ENCODE results near the gene AMHR2. TPM values are rescaled to one million over a fixed set of nuclear protein-coding genes. Genes with fewer than 3 reads are reported as not detected.

AMHR2 gene
- total and polyA plus RNA-seq, 4 donors = 0.26 TPM; not detected in 3

DNA sequence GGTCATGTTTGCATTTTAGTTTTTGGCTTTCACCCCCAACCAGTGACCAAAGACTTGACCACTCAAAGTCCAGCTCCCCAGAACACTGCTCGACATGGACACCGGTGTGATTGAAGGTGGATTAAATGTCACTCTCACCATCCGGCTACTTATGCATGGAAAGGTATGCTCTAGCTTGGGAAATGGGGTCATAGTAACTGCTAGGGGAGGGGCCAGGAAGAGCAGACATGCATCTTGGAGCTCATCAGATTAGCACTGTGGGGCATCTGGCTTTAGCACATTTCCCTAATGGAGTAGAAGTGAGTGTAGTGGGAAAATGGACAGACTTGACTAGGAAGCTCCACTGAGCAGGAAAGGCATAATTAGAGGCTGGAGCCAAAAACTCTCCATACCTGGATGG lies 31.1 kb downstream of the AMHR2 start:
- no peak overlapping the region for H3K4me3 ChIP-seq (ENCODE audit: low read length in 2 of 2)
- peaks cover 4 to 12% of the 10 kb centered on the region in 2 donors for H3K36me3 ChIP-seq (ENCODE audit: control insufficient read depth in 1 of 2, insufficient read depth in 2 of 2, low read length in 1 of 2)
- 51% methylated on average over 3 of the region's 3 CpGs for WGBS, 2 donors
- DNase-seq (no peak), ATAC-seq (ENCODE audit: low FRiP score) (no peak)
- H3K9me3 ChIP-seq (ENCODE audit: control insufficient read depth, low read length) = no peaks in the 10 kb centered on the region
- H3K27ac ChIP-seq (ENCODE audit: low read depth in 1 of 2, low read length in 2 of 2) = no peak overlapping the region
- intact Hi-C loops (cut with DNase I) = loop anchor here in 1 of 2 donors (5.0 kb wide), 1 partner anchor 33 kb away; no protein-coding TSS in a partner anchor
- H3K27me3 ChIP-seq (ENCODE audit: control insufficient read depth in 1 of 2, insufficient read depth in 2 of 2, low read length in 1 of 2) = no peaks in the 10 kb centered on the region
- peaks cover 3 to 5% of the 10 kb centered on the region in 2 donors for H3K4me1 ChIP-seq (ENCODE audit: control insufficient read depth in 1 of 2, insufficient read depth in 2 of 2, low read length in 2 of 2)

DNA sequence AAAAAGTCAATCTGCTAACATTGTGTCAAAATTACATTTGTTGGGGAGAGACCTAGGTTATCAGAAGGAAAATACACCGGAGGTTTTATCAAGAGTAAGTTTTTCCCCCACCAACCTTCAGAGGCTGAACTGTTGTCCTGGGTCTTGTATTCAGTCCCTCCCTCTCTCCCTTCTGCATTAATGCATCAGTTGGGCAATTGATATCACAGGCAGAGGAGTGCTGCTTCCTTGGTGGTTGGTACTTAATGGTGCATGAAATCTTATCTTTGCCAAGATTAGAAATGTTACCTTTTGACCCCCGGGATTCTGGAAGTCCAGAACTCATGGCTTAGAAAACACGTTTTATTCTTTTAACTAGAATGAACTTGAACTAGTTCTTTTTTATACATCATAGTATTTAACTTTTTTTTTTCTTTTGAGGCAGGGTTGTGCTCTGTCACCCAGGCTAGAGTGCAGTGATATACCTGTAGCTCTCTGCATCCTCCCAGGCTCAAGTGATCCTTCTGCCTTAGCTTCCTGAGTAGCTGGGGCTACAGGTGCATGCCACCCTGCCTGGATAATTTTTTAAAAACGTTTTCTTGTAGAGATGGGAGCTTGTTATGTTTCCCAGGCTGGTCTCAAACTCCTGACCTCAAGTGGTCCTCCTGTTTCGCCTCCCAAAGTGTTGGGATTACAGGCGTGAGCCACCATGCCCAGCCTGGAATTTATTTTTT lies 33.2 kb downstream of the AMHR2 start:
- no peaks in the 10 kb centered on the region for H3K9me3 ChIP-seq (ENCODE audit: control insufficient read depth, low read length)
- intact Hi-C loops (cut with DNase I) = no loop called here
- DNase-seq = no peak
- no peak overlapping the region for H3K27ac ChIP-seq (ENCODE audit: low read depth in 1 of 2, low read length in 2 of 2)
- no peak overlapping the region for H3K4me3 ChIP-seq (ENCODE audit: low read length in 2 of 2)
- H3K36me3 ChIP-seq (ENCODE audit: control insufficient read depth in 1 of 2, insufficient read depth in 2 of 2, low read length in 1 of 2) = peaks cover 4 to 17% of the 10 kb centered on the region in 2 donors
- no peak for ATAC-seq (ENCODE audit: low FRiP score)
- H3K4me1 ChIP-seq (ENCODE audit: control insufficient read depth in 1 of 2, insufficient read depth in 2 of 2, low read length in 2 of 2) = peaks cover 3 to 5% of the 10 kb centered on the region in 2 donors
- no peaks in the 10 kb centered on the region for H3K27me3 ChIP-seq (ENCODE audit: control insufficient read depth in 1 of 2, insufficient read depth in 2 of 2, low read length in 1 of 2)
- WGBS, 2 donors = 54% methylated on average over 6 of the region's 6 CpGs

DNA sequence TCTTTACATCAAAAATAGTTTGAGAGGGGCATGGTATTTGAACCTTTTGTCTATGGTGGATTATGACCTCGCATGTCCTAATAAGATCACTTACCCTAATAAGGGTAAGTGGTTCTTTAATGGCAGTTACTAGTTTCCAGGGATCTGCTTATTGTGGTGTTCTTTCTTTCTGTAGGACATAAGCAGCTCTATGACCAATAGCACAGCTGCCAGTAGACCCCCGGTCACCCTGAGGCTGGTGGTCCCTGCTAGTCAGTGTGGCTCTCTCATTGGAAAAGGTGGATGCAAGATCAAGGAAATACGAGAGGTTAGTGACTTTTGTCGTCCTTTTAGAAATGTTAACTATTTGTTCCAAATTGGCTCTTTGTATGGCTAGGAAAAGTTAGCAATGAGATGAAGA lies 35.4 kb downstream of the AMHR2 start:
- ATAC-seq (ENCODE audit: low FRiP score) (no peak), DNase-seq (no peak)
- H3K9me3 ChIP-seq (ENCODE audit: control insufficient read depth, low read length) = no peaks in the 10 kb centered on the region
- H3K36me3 ChIP-seq (ENCODE audit: control insufficient read depth in 1 of 2, insufficient read depth in 2 of 2, low read length in 1 of 2) = peaks cover 9 to 17% of the 10 kb centered on the region in 2 donors
- 53 to 59% methylated on average over 4 of the region's 4 CpGs for WGBS, 2 donors
- H3K27ac ChIP-seq (ENCODE audit: low read depth in 1 of 2, low read length in 2 of 2) = no peak overlapping the region
- intact Hi-C loops (cut with DNase I) = no loop called here
- H3K4me1 ChIP-seq (ENCODE audit: control insufficient read depth in 1 of 2, insufficient read depth in 2 of 2, low read length in 2 of 2) = peaks cover 0 to 3% of the 10 kb centered on the region in 2 donors
- H3K27me3 ChIP-seq (ENCODE audit: control insufficient read depth in 1 of 2, insufficient read depth in 2 of 2, low read length in 1 of 2) = no peaks in the 10 kb centered on the region
- H3K4me3 ChIP-seq (ENCODE audit: low read length in 2 of 2) = no peak overlapping the region

DNA sequence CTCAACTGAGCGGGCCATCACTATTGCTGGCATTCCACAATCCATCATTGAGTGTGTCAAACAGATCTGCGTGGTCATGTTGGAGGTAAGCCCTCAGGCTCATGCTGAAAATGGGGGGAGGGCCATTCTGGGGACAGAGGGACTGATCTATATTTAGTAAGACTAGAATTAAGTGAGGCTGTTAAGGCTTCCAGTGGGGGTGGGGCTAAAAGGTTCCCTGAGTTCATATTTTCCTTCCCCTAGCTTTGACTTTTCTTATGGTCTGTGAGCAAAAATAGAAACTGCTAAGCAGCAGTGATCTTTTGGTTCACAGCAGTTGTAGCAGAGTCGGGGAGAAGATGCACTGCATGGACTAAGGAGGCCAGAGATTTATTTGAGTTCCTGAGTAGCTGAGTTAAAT lies 37.4 kb downstream of the AMHR2 start:
- Histone ChIP-seq H3K9me3 (ENCODE audit: control insufficient read depth, low read length) (no peaks in the 10 kb centered on the region), H3K36me3 (ENCODE audit: control insufficient read depth in 1 of 2, insufficient read depth in 2 of 2, low read length in 1 of 2) (peaks cover 18% of the 10 kb centered on the region in 2 donors), H3K4me1 (ENCODE audit: control insufficient read depth in 1 of 2, insufficient read depth in 2 of 2, low read length in 2 of 2) (no peaks in the 10 kb centered on the region), H3K27ac (ENCODE audit: low read depth in 1 of 2, low read length in 2 of 2) (no peak overlapping the region), H3K4me3 (ENCODE audit: low read length in 2 of 2) (no peak overlapping the region), H3K27me3 (ENCODE audit: control insufficient read depth in 1 of 2, insufficient read depth in 2 of 2, low read length in 1 of 2) (no peaks in the 10 kb centered on the region)
- WGBS, 2 donors = 23 to 25% methylated on average over 3 of the region's 3 CpGs
- ATAC-seq (ENCODE audit: low FRiP score) (no peak), DNase-seq (no peak)
- intact Hi-C loops (cut with DNase I) = no loop called here

DNA sequence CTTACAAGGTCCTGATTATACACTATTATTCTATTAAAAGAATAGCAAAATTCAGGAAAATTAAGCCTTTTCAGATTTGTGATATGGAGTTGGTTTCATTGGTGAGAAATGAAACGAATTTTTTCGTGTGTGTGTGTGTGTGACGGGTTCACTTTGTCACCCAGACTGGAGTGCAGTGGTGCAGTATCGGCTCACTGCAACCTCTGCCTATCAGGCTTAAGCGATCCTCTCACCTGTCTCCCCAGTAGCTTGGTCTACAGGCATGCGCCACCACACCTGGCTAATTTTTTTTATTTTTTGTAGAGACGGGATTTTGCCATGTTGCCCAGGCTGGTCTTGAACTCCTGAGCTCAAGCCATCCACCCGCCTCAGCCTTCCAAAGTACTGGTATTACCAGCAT lies 37.9 kb downstream of the AMHR2 start:
- intact Hi-C loops (cut with DNase I) = no loop called here
- Histone ChIP-seq H3K4me1 (ENCODE audit: control insufficient read depth in 1 of 2, insufficient read depth in 2 of 2, low read length in 2 of 2) (no peaks in the 10 kb centered on the region), H3K4me3 (ENCODE audit: low read length in 2 of 2) (no peak overlapping the region), H3K9me3 (ENCODE audit: control insufficient read depth, low read length) (no peaks in the 10 kb centered on the region), H3K36me3 (ENCODE audit: control insufficient read depth in 1 of 2, insufficient read depth in 2 of 2, low read length in 1 of 2) (peaks cover 19 to 23% of the 10 kb centered on the region in 2 donors), H3K27ac (ENCODE audit: low read depth in 1 of 2, low read length in 2 of 2) (no peak overlapping the region), H3K27me3 (ENCODE audit: control insufficient read depth in 1 of 2, insufficient read depth in 2 of 2, low read length in 1 of 2) (no peaks in the 10 kb centered on the region)
- 77 to 78% methylated on average over 8 of the region's 8 CpGs for WGBS, 2 donors
- ATAC-seq (ENCODE audit: low FRiP score) (no peak), DNase-seq (no peak)

DNA sequence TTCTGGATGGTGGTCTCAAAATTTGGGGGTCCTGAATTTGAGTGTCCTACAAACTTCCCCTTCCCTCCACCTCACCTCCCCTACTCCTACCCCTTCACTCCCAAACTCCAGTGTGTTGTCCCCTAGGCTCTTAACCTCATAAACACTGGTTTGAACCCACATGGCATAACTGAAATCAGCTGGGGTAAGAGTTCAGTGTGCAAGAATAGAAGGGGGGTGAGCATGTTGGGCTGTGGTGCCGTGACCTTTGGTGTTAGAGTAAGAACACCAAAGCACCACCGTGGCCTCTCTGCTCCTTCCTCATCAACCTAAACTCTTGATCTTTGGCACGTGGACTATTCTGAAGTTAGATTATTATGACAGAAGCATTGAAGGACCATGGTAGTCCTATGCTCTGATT lies 39.3 kb downstream of the AMHR2 start:
- DNase-seq = no peak
- H3K27me3 ChIP-seq (ENCODE audit: control insufficient read depth in 1 of 2, insufficient read depth in 2 of 2, low read length in 1 of 2) = no peaks in the 10 kb centered on the region
- intact Hi-C loops (cut with DNase I) = no loop called here
- peaks cover 14 to 30% of the 10 kb centered on the region in 2 donors for H3K36me3 ChIP-seq (ENCODE audit: control insufficient read depth in 1 of 2, insufficient read depth in 2 of 2, low read length in 1 of 2)
- no peak overlapping the region for H3K27ac ChIP-seq (ENCODE audit: low read depth in 1 of 2, low read length in 2 of 2)
- H3K9me3 ChIP-seq (ENCODE audit: control insufficient read depth, low read length) = no peaks in the 10 kb centered on the region
- no peak for ATAC-seq (ENCODE audit: low FRiP score)
- no peaks in the 10 kb centered on the region for H3K4me1 ChIP-seq (ENCODE audit: control insufficient read depth in 1 of 2, insufficient read depth in 2 of 2, low read length in 2 of 2)
- H3K4me3 ChIP-seq (ENCODE audit: low read length in 2 of 2) = no peak overlapping the region
- 62 to 68% methylated on average over 3 of the region's 3 CpGs for WGBS, 2 donors

DNA sequence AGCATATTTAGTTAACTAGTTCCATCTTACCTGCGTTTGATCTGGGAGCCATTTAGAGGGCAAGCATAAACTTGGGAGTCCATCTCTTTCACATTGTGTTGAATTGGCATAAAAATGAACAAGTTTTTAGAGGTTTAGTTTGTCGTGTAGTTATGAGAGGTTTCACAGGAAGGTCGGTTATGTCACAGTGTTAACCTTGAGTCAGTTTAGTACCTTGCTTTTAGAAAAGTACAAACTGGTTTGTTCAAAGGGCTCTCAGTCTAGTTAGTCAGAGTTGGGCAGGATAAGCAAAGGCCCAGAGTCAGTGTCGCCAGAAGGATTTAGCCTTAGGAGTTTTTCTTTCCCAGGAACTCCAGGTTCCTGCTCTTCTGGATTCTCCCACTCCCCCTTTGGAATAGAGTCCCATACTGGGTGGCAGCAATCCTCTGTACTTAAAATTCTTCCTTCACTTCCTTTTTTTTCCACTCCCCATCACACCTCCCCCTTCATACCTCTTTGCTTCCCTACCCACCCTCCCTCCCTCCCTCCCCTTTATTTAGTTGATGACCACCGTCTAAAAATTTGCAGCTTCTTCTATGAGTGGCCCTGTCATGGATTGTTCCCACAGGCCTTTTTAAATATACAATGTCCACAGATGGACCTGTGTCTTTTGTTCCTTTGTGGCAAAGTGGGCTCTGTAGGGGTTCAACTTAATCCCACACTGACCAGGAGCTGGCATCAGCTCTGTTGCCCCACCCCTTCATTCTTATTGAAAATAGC lies 40.3 kb downstream of the AMHR2 start:
- peaks cover 16 to 30% of the 10 kb centered on the region in 2 donors for H3K36me3 ChIP-seq (ENCODE audit: control insufficient read depth in 1 of 2, insufficient read depth in 2 of 2, low read length in 1 of 2)
- H3K27me3 ChIP-seq (ENCODE audit: control insufficient read depth in 1 of 2, insufficient read depth in 2 of 2, low read length in 1 of 2) = no peaks in the 10 kb centered on the region
- H3K27ac ChIP-seq (ENCODE audit: low read depth in 1 of 2, low read length in 2 of 2) = no peak overlapping the region
- intact Hi-C loops (cut with DNase I) = no loop called here
- H3K9me3 ChIP-seq (ENCODE audit: control insufficient read depth, low read length) = no peaks in the 10 kb centered on the region
- no peak for ATAC-seq (ENCODE audit: low FRiP score)
- DNase-seq = no peak
- H3K4me1 ChIP-seq (ENCODE audit: control insufficient read depth in 1 of 2, insufficient read depth in 2 of 2, low read length in 2 of 2) = no peaks in the 10 kb centered on the region
- 49 to 53% methylated on average over 5 of the region's 5 CpGs for WGBS, 2 donors
- no peak overlapping the region for H3K4me3 ChIP-seq (ENCODE audit: low read length in 2 of 2)

DNA sequence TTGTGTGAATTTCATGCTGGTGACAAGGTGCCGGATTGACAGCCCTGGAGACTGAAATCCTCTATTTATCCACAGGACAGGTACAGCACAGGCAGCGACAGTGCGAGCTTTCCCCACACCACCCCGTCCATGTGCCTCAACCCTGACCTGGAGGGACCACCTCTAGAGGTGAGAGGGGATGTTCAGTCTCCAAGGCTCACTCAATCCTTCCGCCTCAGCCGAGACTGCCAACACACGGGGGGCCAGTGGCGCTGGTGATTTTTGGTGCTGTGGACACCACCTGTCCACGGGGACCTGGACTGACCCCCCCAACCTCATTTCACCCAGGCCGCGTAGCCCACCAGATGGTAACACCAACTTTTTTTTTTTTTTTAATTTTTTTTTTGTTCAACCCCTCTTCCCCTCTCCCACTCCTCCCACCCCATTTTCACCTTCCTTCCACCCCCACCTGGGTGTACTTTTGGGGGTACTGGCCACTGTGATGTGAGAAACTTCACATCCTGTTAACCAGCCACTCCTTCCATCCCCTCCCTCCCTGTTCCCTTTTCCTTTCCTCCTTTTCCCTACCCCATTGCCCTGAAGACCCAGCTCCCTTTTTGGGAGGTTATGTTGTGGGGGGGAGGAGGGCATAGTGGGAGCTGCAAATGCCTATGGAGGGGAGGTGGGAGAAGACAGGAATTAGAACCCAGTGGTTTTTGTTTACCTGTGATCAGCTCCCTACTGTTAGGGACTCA lies 41.2 kb downstream of the AMHR2 start:
- Histone ChIP-seq H3K9me3 (ENCODE audit: control insufficient read depth, low read length) (no peaks in the 10 kb centered on the region), H3K4me1 (ENCODE audit: control insufficient read depth in 1 of 2, insufficient read depth in 2 of 2, low read length in 2 of 2) (no peaks in the 10 kb centered on the region), H3K27ac (ENCODE audit: low read depth in 1 of 2, low read length in 2 of 2) (no peak overlapping the region), H3K4me3 (ENCODE audit: low read length in 2 of 2) (no peak overlapping the region), H3K27me3 (ENCODE audit: control insufficient read depth in 1 of 2, insufficient read depth in 2 of 2, low read length in 1 of 2) (no peaks in the 10 kb centered on the region), H3K36me3 (ENCODE audit: control insufficient read depth in 1 of 2, insufficient read depth in 2 of 2, low read length in 1 of 2) (peaks cover 14 to 30% of the 10 kb centered on the region in 2 donors)
- DNase-seq (no peak), ATAC-seq (ENCODE audit: low FRiP score) (no peak)
- 84 to 87% methylated on average over 11 of the region's 11 CpGs for WGBS, 2 donors
- intact Hi-C loops (cut with DNase I) = no loop called here
